Gastroesophageal sphincter (tissue), 3 donors: ENCODE measurements around the gene CYBA.

Source experiments
- POLR2A ChIP-seq, 2 donors: fragments of 450-650 bp; IDR thresholded peaks; one replicate each; pipeline ENCODE4 v1.6.1; 2017; ENCODE audit warnings: antibody characterized with exemption in 2 of 2, mild to moderate bottlenecking in 2 of 2, moderate library complexity in 1 of 2
- TF ChIP-seq, protein P1 (sequence below), 4 experiments: fragments of 200-600 bp in 2 of 4; fragments of 450-650 bp in 2 of 4; sonication (generic) in 1 of 4; IDR thresholded peaks; one replicate each; pipeline ENCODE4 v1.5.1; 2017 to 2019; ENCODE audit warnings: antibody characterized with exemption in 4 of 4, mild to moderate bottlenecking in 2 of 4, moderate library complexity in 2 of 4

- TF ChIP-seq, protein P1, sequence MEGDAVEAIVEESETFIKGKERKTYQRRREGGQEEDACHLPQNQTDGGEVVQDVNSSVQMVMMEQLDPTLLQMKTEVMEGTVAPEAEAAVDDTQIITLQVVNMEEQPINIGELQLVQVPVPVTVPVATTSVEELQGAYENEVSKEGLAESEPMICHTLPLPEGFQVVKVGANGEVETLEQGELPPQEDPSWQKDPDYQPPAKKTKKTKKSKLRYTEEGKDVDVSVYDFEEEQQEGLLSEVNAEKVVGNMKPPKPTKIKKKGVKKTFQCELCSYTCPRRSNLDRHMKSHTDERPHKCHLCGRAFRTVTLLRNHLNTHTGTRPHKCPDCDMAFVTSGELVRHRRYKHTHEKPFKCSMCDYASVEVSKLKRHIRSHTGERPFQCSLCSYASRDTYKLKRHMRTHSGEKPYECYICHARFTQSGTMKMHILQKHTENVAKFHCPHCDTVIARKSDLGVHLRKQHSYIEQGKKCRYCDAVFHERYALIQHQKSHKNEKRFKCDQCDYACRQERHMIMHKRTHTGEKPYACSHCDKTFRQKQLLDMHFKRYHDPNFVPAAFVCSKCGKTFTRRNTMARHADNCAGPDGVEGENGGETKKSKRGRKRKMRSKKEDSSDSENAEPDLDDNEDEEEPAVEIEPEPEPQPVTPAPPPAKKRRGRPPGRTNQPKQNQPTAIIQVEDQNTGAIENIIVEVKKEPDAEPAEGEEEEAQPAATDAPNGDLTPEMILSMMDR (IDR thresholded peaks at IDR 0.05): no peak
- TF ChIP-seq POLR2A (IDR thresholded peaks at IDR 0.05): no peak
Observed at GRCh38 chr16:88649924-88650748, 717 bp downstream of the CYBA start.
